ENCODE results near the gene IFITM2.

DNA sequence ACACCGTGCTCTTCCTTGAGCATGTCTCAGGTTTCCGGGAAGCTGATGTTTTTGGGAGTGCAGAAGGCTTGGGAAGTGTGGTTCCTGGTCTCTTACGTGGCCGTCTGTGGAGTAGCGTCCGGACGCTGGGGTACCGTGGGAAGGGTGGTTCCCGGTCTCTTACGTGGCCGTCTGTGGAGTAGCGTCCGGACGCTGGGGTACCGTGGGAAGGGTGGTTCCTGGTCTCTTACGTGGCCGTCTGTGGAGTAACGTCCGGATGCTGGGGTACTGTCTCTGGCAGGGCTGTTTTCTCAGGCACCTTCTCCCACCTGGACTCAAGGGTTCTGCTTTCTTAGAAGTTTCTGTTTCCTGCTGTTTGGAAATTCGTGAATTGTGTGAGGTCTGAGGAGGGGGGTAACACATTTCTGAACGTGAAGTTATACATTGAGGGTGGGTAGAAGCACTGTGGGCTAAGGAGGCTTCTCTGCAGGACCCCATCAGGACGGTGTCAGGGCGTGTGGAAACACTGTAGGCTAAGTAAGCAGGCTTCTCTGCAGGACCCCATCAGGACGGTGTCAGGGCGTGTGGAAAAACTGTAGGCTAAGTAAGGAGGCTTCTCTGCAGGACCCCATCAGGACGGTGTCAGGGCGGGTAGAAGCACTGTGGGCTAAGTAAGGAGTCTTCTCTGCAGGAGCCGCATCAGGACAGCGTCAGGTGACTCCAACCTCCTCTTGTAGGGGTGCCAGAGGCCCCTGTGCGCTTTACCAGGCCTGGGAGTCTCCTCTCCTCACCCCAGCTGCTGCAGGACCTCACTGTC lies 18.4 kb downstream of the IFITM2 start:
- TF ChIP-seq, protein P1, sequence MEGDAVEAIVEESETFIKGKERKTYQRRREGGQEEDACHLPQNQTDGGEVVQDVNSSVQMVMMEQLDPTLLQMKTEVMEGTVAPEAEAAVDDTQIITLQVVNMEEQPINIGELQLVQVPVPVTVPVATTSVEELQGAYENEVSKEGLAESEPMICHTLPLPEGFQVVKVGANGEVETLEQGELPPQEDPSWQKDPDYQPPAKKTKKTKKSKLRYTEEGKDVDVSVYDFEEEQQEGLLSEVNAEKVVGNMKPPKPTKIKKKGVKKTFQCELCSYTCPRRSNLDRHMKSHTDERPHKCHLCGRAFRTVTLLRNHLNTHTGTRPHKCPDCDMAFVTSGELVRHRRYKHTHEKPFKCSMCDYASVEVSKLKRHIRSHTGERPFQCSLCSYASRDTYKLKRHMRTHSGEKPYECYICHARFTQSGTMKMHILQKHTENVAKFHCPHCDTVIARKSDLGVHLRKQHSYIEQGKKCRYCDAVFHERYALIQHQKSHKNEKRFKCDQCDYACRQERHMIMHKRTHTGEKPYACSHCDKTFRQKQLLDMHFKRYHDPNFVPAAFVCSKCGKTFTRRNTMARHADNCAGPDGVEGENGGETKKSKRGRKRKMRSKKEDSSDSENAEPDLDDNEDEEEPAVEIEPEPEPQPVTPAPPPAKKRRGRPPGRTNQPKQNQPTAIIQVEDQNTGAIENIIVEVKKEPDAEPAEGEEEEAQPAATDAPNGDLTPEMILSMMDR (conservative IDR thresholded peaks at IDR 0.05): no peak
- TF ChIP-seq ZFX (IDR thresholded peaks at IDR 0.05): no peak

All from C4-2B (cell line).